Measurements from ENCODE around the gene CNTN4. TPM values are rescaled to one million over a fixed set of nuclear protein-coding genes. Genes with fewer than 3 reads are reported as not detected.

Gene CNTN4
- polyA plus RNA-seq, 1 experiment, result not detected

- Histone ChIP-seq H3K27me3 (ENCODE audit: control insufficient read depth, insufficient read depth, low read length) (no peaks in the 10 kb centered on the region), H3K4me3 (ENCODE audit: low read depth, low read length) (no peak overlapping the region), H3K36me3 (ENCODE audit: control insufficient read depth, insufficient read depth, low read length) (no peaks in the 10 kb centered on the region)
- ChIA-PET CTCF (no interaction called here), POLR2A (no interaction called here)
- DNase-seq (ENCODE audit: low read depth), result no peak
- TF ChIP-seq, protein P1, sequence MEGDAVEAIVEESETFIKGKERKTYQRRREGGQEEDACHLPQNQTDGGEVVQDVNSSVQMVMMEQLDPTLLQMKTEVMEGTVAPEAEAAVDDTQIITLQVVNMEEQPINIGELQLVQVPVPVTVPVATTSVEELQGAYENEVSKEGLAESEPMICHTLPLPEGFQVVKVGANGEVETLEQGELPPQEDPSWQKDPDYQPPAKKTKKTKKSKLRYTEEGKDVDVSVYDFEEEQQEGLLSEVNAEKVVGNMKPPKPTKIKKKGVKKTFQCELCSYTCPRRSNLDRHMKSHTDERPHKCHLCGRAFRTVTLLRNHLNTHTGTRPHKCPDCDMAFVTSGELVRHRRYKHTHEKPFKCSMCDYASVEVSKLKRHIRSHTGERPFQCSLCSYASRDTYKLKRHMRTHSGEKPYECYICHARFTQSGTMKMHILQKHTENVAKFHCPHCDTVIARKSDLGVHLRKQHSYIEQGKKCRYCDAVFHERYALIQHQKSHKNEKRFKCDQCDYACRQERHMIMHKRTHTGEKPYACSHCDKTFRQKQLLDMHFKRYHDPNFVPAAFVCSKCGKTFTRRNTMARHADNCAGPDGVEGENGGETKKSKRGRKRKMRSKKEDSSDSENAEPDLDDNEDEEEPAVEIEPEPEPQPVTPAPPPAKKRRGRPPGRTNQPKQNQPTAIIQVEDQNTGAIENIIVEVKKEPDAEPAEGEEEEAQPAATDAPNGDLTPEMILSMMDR (IDR thresholded peaks at IDR 0.05; ENCODE audit: insufficient read depth, low read depth, low read length), result no peak
Measured at GRCh38 chr3:2218816-2219215, 120.2 kb downstream of the CNTN4 start.

- no peak for DNase-seq (ENCODE audit: low read depth)
- Histone ChIP-seq H3K4me3 (ENCODE audit: low read depth, low read length) (no peak overlapping the region), H3K36me3 (ENCODE audit: control insufficient read depth, insufficient read depth, low read length) (no peaks in the 10 kb centered on the region), H3K27me3 (ENCODE audit: control insufficient read depth, insufficient read depth, low read length) (no peaks in the 10 kb centered on the region)
- ChIA-PET POLR2A (no interaction called here), CTCF (no interaction called here)
- TF ChIP-seq, protein P1 (IDR thresholded peaks at IDR 0.05; ENCODE audit: insufficient read depth, low read depth, low read length), result no peak
Measured at GRCh38 chr3:2236203-2236602, 137.5 kb downstream of the CNTN4 start.

DNA sequence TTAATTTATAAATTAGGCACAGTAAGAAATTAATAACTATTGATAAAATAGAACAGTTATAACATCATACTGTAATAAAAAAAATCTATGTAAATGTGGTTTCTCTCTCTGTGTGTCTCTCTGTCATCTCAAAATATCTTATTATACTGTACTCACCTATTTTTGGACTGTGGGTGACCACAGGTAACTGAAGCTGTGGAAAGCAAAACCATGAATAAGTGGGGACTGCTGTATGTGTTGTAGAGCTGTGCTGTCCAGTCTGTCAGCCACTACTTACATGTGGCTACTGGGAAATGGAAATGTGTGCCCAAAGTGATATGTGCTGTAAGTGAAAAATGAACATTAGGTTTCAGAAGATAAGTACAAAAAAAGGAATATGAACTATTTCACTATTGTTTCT is 145.5 kb downstream of the CNTN4 start:
- Histone ChIP-seq H3K4me3 (ENCODE audit: low read depth, low read length) (no peak overlapping the region), H3K27me3 (ENCODE audit: control insufficient read depth, insufficient read depth, low read length) (no peaks in the 10 kb centered on the region), H3K36me3 (ENCODE audit: control insufficient read depth, insufficient read depth, low read length) (no peaks in the 10 kb centered on the region)
- CTCF ChIA-PET, result no interaction called here
- DNase-seq (ENCODE audit: low read depth), result no peak
- TF ChIP-seq, protein P1 (IDR thresholded peaks at IDR 0.05; ENCODE audit: insufficient read depth, low read depth, low read length), result no peak
- POLR2A ChIA-PET, result no interaction called here

GRCh38 chr3:2246873-2247648 is 148.4 kb downstream of the CNTN4 start:
- POLR2A ChIA-PET, result no interaction called here
- H3K27me3 ChIP-seq (ENCODE audit: control insufficient read depth, insufficient read depth, low read length), result no peaks in the 10 kb centered on the region

GRCh38 chr3:2247831-2248230 is 149.2 kb downstream of the CNTN4 start:
- no peak for DNase-seq (ENCODE audit: low read depth)
- Histone ChIP-seq H3K36me3 (ENCODE audit: control insufficient read depth, insufficient read depth, low read length) (no peaks in the 10 kb centered on the region), H3K27me3 (ENCODE audit: control insufficient read depth, insufficient read depth, low read length) (no peaks in the 10 kb centered on the region), H3K4me3 (ENCODE audit: low read depth, low read length) (no peak overlapping the region)
- ChIA-PET POLR2A (no interaction called here), CTCF (no interaction called here)
- TF ChIP-seq, protein P1 (IDR thresholded peaks at IDR 0.05; ENCODE audit: insufficient read depth, low read depth, low read length), result no peak

More at GRCh38 chr3:2246873-2247648, 148.4 kb downstream of the CNTN4 start:
- DNase-seq (ENCODE audit: low read depth), result no peak
- TF ChIP-seq, protein P1 (IDR thresholded peaks at IDR 0.05; ENCODE audit: insufficient read depth, low read depth, low read length), result no peak
- Histone ChIP-seq H3K36me3 (ENCODE audit: control insufficient read depth, insufficient read depth, low read length) (no peaks in the 10 kb centered on the region), H3K4me3 (ENCODE audit: low read depth, low read length) (no peak overlapping the region)
- CTCF ChIA-PET, result no interaction called here

Measured in BJ (cell line).